HL-60 (cell line): ENCODE measurements around the gene FAHD1.

Experiments used
- CTCF ChIP-seq: IDR thresholded peaks from one replicate; pipeline ENCODE4 v1.5.1; 2011; ENCODE audit warnings: low read length, control low read depth, inconsistent platforms; ENCODE audit not compliant: insufficient read depth
- POLR2AphosphoS5 ChIP-seq: IDR thresholded peaks from 2 replicates; pipeline ENCODE4 v1.6.1; 2012; ENCODE audit warnings: low read depth
- SPI1 ChIP-seq: IDR thresholded peaks from 2 replicates; pipeline ENCODE4 v1.6.1; 2012; ENCODE audit warnings: low read depth, mild to moderate bottlenecking, borderline replicate concordance

DNA sequence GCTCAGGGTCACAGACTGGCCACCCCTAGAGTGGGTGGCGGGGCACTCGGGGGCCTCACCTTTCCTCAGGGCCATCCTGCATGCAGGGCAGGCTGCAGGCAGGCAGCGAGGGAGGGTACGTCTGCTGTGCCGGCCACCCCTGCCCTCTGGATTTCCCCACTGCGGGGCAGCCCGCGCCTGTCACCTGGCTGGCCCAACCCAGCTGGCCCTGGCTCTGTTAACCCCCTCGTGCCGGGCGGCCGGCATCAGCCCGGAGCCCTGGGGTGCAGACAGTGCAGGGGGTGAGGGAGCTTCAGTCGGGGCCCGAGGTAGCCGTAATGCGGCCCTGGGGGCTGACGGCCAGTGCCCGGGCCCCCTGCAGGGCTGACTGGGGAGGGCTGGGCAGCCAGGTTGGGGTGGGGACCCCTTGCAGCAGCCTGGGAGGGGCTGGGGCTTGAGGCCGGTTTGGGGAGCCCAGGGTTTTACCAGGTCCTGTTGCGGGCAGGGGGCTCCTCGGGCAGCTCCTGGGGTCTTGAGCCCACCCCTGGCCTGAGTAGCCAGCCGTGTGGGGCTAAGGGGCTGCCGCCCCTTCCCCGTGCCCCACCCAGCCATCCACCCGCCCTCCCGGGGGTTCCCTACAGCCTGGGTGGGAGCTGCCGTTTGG is 33.3 kb upstream of the FAHD1 start, which contains the start of gene IGFALS:
- TF ChIP-seq CTCF (no peak), POLR2AphosphoS5 (no peak), SPI1 (no peak)
